Gastrocnemius medialis (tissue), 4 donors: ENCODE measurements around the gene SMIM1.

Source experiments
- CTCF ChIP-seq, 5 experiments: fragments of 450-650 bp in 3 of 5; fragments of 200-600 bp in 2 of 5; sonication (generic) in 2 of 5; IDR thresholded peaks in 4 of 5; conservative IDR thresholded peaks in 1 of 5; 1 replicate in 4 of 5; 2 replicates in 1 of 5; pipeline ENCODE4 v1.5.1; 2016 to 2019; ENCODE audit warnings: antibody characterized with exemption in 5 of 5, mild to moderate bottlenecking in 3 of 5, moderate library complexity in 3 of 5
- POLR2A ChIP-seq, 2 donors: fragments of 450-650 bp; IDR thresholded peaks; one replicate each; pipeline ENCODE4 v1.6.1; 2017; ENCODE audit warnings: antibody characterized with exemption in 2 of 2, mild to moderate bottlenecking in 2 of 2, moderate library complexity in 2 of 2

- TF ChIP-seq CTCF (IDR thresholded peaks at IDR 0.05 in 4 of 5, conservative IDR thresholded peaks at IDR 0.05 in 1 of 5) (no peak), POLR2A (IDR thresholded peaks at IDR 0.05) (no peak)
These were observed 44.0 kb downstream of the SMIM1 start for GRCh38 chr1:3816331-3817137.
